ENCODE data around the gene SLC38A2. TPM values are rescaled to one million over a fixed set of nuclear protein-coding genes. Genes with fewer than 3 reads are reported as not detected.
A peak's percentile ranks its signal among the peaks of the same experiment; 100 is the strongest.

The SLC38A2 gene
- total RNA-seq = 100 to 1,000 TPM; 122 to 202 TPM
- long read RNA-seq, full-length matches to known transcripts = 43 of 55 reads
- long read RNA-seq, partial matches to known transcripts = 4 of 55 reads
- long read RNA-seq, other reads (novel, unspliced or antisense) = 8 of 55 reads

DNA sequence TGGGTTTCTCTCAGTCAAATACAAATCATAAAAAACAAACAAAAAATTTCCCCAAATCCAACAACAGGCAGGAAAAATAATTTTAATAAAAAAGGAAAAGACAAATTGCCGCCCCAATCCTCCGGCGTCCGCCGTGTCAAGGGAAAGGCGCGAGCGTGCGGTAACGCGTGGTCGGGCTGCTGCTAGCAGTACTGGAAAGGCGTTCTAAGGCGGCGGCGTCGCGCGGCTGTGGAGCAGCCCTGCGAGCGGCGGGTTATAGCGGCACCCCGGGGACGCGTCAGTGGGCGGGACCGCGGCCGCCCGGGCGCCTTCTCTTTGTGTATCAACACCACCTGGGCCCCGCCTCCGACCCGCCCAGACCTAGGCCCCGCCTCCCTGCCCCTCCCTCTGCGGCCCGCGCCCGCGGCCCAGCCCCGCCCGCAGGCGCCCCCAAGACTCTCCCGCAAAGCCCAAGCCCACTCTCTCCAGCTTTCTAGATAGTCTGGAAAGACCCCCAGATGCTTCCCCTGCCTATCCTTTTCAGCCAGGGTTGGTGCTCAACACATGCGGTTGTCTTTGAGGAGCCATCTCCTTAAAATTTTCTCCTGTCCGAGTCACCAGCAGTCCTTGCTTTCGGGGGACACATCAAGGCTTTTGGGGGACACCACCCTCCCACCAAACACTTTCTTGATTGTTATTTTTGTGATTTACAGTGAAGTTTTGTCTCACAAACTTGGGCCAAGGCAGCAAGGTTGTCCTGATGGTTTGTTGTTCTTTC lies at the start of gene SLC38A2:
Gene SLC38A2, minus strand, starts transcription at position 230 of the 757 bp plus-strand sequence. CDS start 1,480 bp downstream, outside the sequence.
- peak; percentile 94 to 96 for ATAC-seq
- intact Hi-C loops (cut with DNase I) = loop anchor here (5.0 to 10.0 kb wide), 4 partner anchors 185 to 380 kb away; partner anchors contain the start of gene SCAF11 (in 1 of the 2)
- DNase-seq = peak; percentile 98

DNA sequence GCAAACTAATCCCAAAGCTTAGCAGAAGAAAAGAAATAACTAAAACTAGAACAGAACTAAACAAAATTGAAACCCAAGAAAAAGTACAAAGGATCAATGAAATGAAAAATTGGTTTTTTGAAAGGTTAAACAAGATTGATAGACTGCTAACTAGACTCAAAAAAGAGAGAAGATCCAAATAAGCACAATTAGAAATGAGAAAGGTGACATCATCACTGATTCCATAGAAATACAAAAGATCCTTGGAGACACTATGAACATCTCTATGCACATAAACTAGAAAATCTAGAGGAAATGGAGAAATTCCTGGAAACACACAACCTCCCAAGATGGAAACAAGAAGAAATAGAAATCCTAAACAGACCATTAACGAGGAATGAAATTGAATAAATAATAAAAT lies 47.1 kb upstream of the SLC38A2 start:
- DNase-seq (no peak), ATAC-seq (no peak)
- intact Hi-C loops (cut with DNase I) = no loop called here

DNA sequence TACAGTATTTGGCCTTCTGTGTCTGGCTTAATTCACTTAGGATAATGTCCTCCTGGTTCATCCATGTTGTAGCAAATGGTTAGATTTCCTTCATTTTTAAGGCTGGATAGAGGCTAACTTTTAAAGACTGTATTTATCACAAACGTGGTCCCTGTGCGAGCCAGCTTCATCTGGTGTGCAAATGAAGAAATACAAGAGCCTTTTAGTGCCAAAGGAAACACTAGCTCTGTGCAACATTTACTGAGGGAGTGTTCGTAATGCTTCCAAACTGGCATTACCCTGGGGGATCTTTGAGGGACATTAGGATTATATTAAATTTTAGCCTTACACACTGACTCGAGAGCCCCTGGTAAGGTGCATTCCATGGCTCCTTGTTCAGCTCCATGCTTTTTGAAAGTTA lies 43.0 kb upstream of the SLC38A2 start:
- intact Hi-C loops (cut with DNase I) = no loop called here
- DNase-seq (no peak), ATAC-seq (peak; percentile 45 to 55)

DNA sequence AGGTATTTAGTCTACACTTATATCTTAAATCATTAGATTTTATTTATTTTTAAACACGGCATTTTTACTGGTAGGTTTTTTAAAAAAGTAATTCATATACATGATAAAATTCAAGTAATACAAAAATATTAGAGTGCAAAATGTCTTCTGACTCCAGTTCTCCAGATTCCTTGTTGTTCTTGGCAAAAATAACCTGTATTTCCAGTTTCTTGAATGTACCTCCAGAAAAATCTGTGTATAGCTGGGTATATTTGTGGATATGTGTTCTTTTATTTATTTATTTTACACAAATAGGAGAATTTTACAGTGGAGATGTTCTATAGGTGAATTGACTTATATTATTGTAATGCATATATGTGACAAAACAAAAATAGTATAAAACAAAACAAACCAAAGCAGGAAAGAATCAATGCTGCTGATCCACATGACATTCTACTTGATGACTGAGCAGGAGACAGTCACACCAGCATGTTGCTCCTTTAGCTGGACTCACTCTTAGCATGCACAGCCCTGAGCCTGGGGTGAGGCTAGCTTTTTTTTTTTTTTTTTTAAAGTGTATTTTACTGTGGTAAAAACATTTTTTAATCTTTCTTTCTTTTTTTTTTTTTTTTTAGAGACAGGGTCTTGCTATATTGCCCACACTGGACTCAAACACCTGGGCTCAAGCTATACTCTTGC lies 42.2 kb upstream of the SLC38A2 start:
- no peak for DNase-seq
- peak in 1 of 2 donors; percentile 29 for ATAC-seq
- intact Hi-C loops (cut with DNase I) = no loop called here

DNA sequence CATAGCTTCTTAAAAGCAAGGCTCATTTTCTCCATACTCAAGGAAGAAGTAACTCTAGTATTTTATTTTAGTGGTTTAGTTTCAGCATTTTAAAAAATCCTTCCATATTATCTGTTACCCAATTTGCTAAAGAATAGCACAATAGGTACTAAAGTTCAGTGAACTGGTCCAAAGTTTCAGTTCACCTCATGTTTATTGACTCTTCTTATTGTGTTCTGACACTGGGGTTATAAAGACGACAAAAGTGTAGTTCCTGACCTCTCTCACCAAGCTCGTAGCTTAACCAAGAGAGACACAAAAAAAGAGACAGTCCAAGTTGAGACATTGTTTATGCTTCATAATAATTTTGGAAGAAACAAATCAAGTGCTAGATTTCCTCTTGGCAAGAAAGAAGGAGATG lies 40.8 kb upstream of the SLC38A2 start:
- ATAC-seq (no peak), DNase-seq (no peak)
- intact Hi-C loops (cut with DNase I) = loop anchor here in 1 of 2 donors (2.0 kb wide), 1 partner anchor 37 kb away; no protein-coding TSS in a partner anchor

DNA sequence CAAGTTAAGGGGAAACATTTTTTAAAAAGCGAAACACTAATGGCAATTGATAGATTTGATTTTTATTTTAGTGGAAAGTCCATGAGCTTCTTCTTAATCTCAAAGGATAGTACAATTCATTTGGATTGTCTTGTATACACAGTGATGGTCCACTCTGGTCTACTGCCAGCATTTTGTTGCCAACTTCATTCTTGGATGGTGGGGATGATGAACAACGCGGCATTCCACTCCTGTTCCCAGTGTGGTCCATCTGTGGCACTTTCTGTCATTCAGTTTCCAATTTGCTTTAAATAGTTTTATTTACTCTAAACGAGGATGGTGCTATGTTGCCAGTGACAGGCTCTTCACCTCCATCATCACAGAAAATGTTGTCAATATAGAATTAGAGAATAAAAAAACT lies 40.3 kb upstream of the SLC38A2 start:
- intact Hi-C loops (cut with DNase I) = loop anchor here in 1 of 2 donors (2.0 kb wide), 1 partner anchor 38 kb away; no protein-coding TSS in a partner anchor
- peak; percentile 23 to 58 for ATAC-seq
- no peak for DNase-seq

DNA sequence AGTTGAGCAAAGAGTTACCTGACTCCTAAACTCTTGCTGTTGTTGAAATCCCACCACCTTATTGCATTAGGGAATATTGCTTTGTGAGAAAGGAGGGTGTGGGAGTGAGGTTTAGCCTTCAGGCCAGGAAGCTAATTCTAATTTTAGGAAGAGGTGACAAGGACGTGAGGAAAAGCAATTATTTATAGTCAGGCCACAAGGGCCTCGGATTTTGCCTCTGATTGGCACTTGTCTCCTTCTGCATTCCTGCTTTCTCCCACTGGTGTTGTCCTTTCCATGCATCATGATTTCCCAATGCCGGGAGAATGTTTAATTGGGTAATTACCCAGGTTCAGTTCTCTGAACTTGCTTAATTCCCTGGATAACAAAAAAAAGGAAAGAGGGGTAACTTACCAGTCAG lies 37.9 kb upstream of the SLC38A2 start:
- ATAC-seq (peak; percentile 62 to 70), DNase-seq (no peak)
- intact Hi-C loops (cut with DNase I) = no loop called here

DNA sequence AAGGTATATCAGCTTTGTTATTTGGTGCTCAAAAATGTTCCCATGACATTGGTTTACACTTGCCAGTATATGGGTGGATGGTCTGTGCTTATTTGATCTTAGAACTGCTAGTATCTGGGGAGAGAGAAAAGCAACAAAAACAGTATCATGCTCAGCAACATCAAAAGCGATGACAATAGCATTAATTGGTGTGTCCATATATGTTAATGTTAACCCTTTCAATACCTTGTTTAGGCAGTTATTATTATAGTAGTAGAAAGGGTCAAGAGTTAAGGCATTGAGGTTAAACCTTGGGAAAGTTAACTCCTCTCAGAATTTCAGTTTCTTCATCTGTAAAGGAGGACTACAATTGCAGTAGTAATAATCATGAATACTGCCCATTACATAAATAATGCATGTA lies 37.4 kb upstream of the SLC38A2 start:
- intact Hi-C loops (cut with DNase I) = no loop called here
- no peak for DNase-seq
- ATAC-seq = no peak

DNA sequence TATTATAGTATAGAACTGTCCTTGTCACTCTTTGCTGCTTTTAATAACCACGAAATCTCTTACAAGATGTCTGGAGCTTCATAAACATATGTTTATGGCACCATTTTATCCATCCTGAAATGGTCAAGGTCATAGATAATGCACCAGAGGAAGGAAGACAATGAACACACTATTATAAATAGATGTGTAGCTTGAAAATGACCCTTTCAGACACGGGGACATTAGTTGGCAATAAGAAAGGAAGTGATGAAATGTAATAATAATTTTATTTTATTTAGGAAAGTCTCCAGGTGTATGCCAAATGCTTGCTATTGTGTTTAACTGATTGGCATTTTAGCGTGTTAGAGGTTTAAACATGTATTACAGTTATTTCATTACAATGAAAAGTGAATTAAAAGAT lies 36.8 kb upstream of the SLC38A2 start:
- intact Hi-C loops (cut with DNase I) = no loop called here
- DNase-seq = no peak
- no peak for ATAC-seq

DNA sequence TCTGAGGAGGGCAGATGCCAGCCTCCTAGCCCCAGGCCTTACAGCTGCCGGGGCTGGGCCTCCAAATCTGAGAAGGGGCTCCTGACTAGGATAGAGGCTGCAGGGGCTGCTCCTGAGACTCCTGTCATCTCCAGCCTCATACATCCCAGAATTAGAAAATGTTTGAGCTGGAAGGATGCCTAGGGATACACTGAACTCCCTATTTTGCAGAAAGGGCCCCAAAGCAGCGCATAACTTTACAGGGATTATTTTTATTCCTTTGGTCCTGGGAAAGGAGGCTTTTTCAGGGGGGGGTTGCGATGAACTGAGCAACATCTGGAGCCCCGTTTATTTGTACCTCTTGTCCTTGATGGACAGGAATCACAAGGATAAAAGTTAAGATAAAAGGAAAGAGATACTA lies 35.9 kb upstream of the SLC38A2 start:
- DNase-seq = no peak
- ATAC-seq = no peak
- intact Hi-C loops (cut with DNase I) = no loop called here

DNA sequence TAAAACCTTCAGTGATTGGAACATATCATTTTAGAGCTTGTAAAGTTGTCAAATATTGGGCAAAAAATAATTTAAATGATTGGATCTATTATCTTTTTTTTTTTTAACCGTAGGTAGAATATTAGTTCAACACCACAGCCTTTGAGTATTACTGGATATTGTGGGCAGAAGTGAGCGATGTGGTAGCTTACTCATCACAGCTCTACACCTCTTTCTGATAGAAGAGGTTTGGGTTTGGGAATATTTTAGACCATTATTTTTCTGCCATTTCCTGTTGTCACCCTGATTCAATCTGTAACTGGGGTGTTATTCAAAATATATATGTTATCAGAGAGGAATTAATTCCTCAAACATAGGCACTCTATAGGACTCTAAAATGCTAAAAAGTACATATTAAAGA lies 34.8 kb upstream of the SLC38A2 start:
- ATAC-seq (no peak), DNase-seq (no peak)
- intact Hi-C loops (cut with DNase I) = no loop called here

DNA sequence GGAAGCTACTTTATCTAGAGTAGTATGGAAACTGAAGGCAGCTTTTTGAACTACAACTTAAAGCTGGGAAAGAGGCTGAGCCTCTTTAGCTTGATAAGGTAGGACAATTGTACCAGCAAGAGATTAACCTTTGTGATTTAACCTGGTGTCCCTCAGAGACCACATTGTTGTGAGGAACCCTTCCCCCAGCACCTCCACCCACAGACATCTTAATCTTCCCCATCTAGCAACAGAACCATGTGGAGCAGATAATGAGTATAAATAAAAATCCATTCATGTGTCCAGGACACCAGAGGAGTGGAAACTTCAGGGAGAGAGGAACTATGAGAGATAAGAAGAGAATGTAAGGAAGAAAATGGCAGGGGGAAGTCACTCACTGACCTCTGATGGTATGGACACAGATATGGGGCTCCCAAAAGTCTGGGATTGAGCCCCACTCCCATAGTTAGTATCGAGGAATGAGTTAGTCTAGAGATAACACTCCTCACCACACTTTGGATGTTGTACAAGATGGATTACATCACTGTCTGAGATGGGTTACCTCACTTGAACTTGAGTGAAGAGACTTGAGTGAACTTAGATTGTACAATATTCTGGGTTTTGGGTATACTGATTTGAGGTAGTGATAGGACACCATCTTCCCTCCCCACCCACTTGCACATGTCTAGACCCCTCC lies 33.9 kb upstream of the SLC38A2 start:
- peak in 1 of 2 donors; percentile 40 for ATAC-seq
- intact Hi-C loops (cut with DNase I) = no loop called here

DNA sequence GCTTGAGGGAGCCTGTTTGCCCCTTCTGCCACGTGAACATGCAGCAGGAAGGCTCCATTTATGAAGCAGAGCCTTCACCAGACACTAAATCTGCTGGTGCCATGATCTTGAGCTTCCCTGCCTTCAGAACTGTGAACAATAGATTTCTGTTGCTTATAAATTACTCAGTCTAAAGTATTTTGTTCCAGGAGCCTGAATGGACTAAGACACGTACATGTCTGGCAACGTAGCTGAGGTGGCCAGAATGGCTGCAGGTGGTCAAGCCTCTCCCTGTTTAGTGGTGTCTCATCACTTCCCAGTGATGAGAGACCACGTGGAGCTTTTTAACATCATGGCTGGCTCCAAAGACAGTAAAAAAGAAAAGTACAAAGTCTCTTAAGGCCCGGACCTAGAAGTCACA lies 32.2 kb upstream of the SLC38A2 start:
- intact Hi-C loops (cut with DNase I) = no loop called here
- ATAC-seq = no peak
- no peak for DNase-seq

More for the DNA sequence above, 33.9 kb upstream of the SLC38A2 start:
- DNase-seq = no peak

DNA sequence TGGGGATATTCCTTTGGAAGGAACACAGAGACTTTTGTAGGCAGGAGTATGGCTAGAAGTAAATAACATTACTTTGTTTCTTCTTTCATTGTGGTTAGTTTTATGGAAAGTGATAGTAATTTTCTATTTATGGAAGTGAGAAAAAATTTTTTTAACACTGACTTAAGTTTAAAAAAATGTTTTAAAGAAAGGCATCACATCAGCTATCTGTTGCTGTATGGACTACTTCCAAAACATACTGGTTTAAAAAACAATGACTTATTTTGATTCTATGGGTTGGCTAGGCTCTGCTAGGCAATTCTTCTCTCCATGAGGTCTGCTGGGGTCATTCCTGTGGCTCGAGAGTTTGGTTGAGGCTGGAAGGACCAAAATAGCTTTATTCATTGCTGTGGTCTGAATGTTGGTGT lies 31.7 kb upstream of the SLC38A2 start:
- intact Hi-C loops (cut with DNase I) = no loop called here
- ATAC-seq (no peak), DNase-seq (no peak)

DNA sequence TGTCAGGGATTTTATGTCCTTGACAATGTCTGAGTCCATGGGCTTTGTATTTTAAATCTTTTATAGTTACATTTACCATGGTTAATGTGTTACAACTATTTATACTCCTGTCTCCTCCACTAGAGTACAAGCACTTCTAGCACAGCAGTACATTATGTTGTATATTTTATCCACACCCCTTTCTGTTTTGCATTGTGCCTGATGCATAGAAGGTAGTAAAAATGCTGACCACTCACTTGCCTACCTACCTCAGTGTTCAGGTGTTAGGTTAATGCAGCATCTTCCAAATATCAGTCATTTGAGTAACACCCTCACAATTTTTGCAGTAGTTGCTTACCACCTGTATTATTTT lies 31.1 kb upstream of the SLC38A2 start:
- DNase-seq = no peak
- no peak for ATAC-seq
- intact Hi-C loops (cut with DNase I) = no loop called here

DNA sequence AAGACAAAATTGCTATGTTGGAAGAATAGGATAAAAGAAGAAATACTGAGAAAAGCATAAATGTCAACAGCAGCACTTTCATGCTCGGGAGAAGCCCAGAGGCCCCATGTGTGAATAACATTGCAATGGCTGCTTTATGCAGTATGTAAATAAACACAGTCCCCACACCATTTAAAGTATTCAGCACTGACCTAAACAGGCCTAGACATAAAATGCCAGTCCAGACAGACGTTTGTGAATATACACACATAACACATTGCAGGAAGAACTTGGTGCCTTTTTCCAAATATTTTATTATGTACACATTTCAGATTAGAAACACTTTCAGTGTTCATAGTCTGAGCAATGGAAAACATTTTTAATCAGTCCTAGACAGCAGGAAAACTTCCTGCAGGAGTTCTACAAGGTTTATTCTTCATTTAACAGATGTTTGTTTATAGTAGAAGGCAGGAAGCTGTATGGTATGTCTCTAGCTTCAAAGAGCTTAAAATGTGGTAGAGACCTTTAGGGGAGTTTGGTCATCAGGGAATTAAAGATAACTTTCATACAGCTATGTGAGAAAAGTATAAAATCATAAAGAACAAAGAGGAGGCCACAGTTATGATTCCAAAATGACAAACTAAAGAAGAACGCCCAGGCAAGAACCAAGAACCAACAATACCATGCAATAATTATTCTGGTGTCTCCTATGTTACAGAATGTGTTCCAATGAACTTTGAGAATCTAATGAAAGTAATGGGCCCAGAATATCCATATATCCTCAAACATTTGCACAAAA lies 30.6 kb upstream of the SLC38A2 start:
- intact Hi-C loops (cut with DNase I) = no loop called here
- DNase-seq (no peak), ATAC-seq (no peak)

DNA sequence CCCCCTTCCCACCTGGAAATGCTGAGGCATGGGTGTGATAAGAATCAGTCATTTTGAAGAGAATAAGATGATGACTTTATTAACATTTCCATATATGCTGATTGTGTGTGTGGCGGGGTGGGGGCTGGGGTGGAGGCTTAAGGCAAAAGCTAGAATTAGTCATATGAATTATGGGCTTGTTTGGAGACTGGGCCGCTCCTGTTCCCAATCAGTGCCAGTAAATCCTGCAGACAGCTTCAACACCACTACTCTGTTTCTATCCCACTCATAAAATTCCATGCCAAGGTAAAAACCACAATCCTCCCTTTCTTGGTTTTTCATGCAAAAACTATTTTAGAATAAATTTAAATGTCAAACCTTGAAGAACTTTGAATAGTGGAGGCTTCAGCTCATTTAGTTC lies 29.9 kb upstream of the SLC38A2 start:
- ATAC-seq (peak; percentile 58 to 83), DNase-seq (no peak)
- intact Hi-C loops (cut with DNase I) = no loop called here

DNA sequence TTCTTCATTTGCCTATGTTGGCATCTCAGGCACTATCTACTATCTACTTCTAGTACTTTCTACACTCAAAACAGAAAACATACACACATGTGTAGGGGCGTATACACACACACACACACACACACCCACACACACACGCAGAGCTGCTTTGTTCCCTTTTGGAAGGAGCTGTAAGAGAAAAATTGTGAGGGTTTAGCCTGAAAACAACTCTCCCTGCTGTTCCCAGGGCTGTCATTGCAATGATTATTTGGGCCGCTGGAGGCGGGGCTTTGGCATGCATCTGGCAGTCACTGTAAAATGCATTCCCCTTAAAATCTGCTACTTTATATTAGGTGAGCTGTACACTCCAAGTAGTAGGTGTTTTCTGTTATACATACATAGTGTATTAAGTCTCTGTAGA lies 29.1 kb upstream of the SLC38A2 start:
- no peak for DNase-seq
- intact Hi-C loops (cut with DNase I) = no loop called here
- peak; percentile 48 to 70 for ATAC-seq

DNA sequence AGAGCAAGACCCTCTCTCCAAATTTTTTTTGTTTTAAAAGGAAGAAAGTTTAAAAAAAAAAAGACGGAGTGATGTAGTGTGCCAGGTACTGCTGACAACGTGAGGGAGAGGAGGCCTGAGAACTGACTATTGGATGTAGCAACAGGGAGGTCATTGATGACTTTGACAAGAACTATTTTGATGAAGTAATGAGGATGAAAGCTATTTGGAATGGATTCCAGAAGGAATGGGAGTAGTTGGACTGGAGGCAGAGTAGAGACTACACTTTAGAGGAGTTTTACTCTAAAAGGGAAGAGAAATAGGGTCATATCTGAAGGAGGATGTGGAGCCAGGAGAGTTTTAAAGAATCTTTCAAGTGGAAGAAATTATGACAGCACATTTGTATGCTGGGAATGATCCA lies 27.8 kb upstream of the SLC38A2 start:
- DNase-seq = no peak
- intact Hi-C loops (cut with DNase I) = no loop called here

More for the DNA sequence above, 27.8 kb upstream of the SLC38A2 start:
- ATAC-seq = peak in 1 of 2 donors; percentile 80

Measured in left cardiac atrium (tissue), 4 donors.